Brain microvascular endothelial cell (primary cell): ENCODE data around the gene UGT1A6.

Source experiments
- DNase-seq: peaks from one replicate; pipeline ENCODE4 v3.0.0-alpha.2; 2020
- H3K27ac ChIP-seq: fragments of 250-450 bp; sonication (Bioruptor Pico); 2 replicates; pipeline ENCODE4 v1.5.1; 2020; ENCODE audit warnings: mild to moderate bottlenecking, moderate library complexity
- H3K27me3 ChIP-seq: fragments of 250-450 bp; sonication (Bioruptor Pico); replicated peaks from 2 replicates; pipeline ENCODE4 v1.5.1; 2020; ENCODE audit warnings: mild to moderate bottlenecking
- H3K36me3 ChIP-seq: fragments of 250-450 bp; sonication (Bioruptor Pico); replicated peaks from 2 replicates; pipeline ENCODE4 v1.5.1; 2020; ENCODE audit warnings: mild to moderate bottlenecking
- H3K4me3 ChIP-seq: 2 replicates; pipeline ENCODE4 v1.5.1; 2011; ENCODE audit warnings: low read depth, mild to moderate bottlenecking, control low read depth, low read length, moderate library complexity
- CTCF ChIP-seq: IDR thresholded peaks from 2 replicates; pipeline ENCODE4 v1.5.1; 2011; ENCODE audit warnings: low read depth, mild to moderate bottlenecking, moderate library complexity, low read length, control low read depth, inconsistent platforms; ENCODE audit errors: missing control alignments
- in situ Hi-C: cut with HindIII; loops from 2 replicates; pipeline ENCODE4 v1.10.0; 2017; ENCODE audit warnings: low sequenced_read_pairs, low pct_ligation_motif_present

Gene UGT1A6

GRCh38 chr2:233811087-233811486 lies 118.4 kb downstream of the UGT1A6 start:
- H3K4me3 ChIP-seq: no peak overlapping the region
- H3K27me3 ChIP-seq: no peaks in the 10 kb centered on the region
- no peak for DNase-seq
- TF ChIP-seq CTCF: no peak
- in situ Hi-C loops: no loop called here
- H3K36me3 ChIP-seq: no peaks in the 10 kb centered on the region
- H3K27ac ChIP-seq: no peak overlapping the region

- Histone ChIP-seq H3K4me3 (no peak overlapping the region), H3K36me3 (no peaks in the 10 kb centered on the region), H3K27ac (no peak overlapping the region), H3K27me3 (no peaks in the 10 kb centered on the region)
- no peak for TF ChIP-seq CTCF
- in situ Hi-C loops: no loop called here
- DNase-seq: no peak
Measured at GRCh38 chr2:233811732-233812131, 119.0 kb downstream of the UGT1A6 start.

GRCh38 chr2:233813236-233814055 lies 120.8 kb downstream of the UGT1A6 start:
- Histone ChIP-seq H3K4me3 (no peak overlapping the region), H3K27ac (no peak overlapping the region), H3K36me3 (no peaks in the 10 kb centered on the region), H3K27me3 (no peaks in the 10 kb centered on the region)
- in situ Hi-C loops: no loop called here
- no peak for TF ChIP-seq CTCF
- no peak for DNase-seq

GRCh38 chr2:233814056-233814835 lies 121.6 kb downstream of the UGT1A6 start:
- no peak for TF ChIP-seq CTCF
- in situ Hi-C loops: no loop called here
- Histone ChIP-seq H3K27me3 (no peaks in the 10 kb centered on the region), H3K27ac (no peak overlapping the region), H3K4me3 (no peak overlapping the region), H3K36me3 (no peaks in the 10 kb centered on the region)
- peak; percentile 22 for DNase-seq

GRCh38 chr2:233815861-233816260 lies 123.2 kb downstream of the UGT1A6 start:
- Histone ChIP-seq H3K4me3 (no peak overlapping the region), H3K27me3 (no peaks in the 10 kb centered on the region), H3K27ac (no peak overlapping the region), H3K36me3 (no peaks in the 10 kb centered on the region)
- no peak for DNase-seq
- no peak for TF ChIP-seq CTCF
- in situ Hi-C loops: no loop called here
